ENCODE measurements around the gene SMG6. TPM values are rescaled to one million over a fixed set of nuclear protein-coding genes. Genes with fewer than 3 reads are reported as not detected.

SMG6 gene
- total RNA-seq, 1 experiment from 2014 or later, result 36.1 TPM

DNA sequence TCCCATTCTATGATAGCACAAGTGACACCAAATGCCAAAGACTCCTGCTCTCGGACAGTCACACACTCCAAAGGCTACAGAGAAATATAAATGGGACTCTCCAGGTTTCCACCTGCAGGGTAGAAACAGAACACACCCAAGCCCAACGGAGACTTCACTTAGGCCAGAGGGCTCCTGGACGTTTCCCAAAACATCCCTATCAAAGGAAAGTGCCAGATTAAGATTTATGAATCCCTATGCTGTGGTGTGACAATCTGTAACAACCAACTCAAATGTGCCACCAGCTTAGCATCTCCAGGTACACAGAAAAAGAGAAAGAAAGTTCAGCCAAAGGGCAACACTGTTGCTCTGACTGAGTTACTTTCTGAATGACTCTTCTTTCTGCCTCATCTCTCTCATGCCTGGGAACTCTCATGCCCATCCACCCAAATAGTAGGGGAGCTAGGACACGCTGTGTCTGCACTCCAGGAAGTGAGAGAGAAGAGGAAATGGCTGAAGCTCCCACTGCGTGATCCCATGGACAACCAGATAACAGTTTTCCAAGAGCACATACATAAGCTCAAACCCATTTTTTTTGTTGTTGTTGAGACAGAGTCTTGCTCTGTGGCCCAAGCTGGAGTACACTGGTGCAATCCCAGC lies 49.7 kb downstream of the SMG6 start:
- no peaks in the 10 kb centered on the region for H3K9me3 ChIP-seq (ENCODE audit: low read depth, low read length, poor library complexity, severe bottlenecking)
- intact Hi-C loops (cut with micrococcal nuclease; ENCODE audit: unreplicated experiment), result no loop called here
- no peaks in the 10 kb centered on the region for H3K27me3 ChIP-seq (replicated peaks; ENCODE audit: insufficient read depth, low read depth, low read length, poor library complexity)
- ChIA-PET CTCF (no interaction called here), POLR2A (ENCODE audit: low non-redundant PET) (no interaction called here)
- H3K4me3 ChIP-seq (ENCODE audit: low read depth, low read length, poor library complexity, severe bottlenecking), result no peak overlapping the region
- TF ChIP-seq EZH2 (IDR thresholded peaks at IDR 0.05; ENCODE audit: borderline replicate concordance, low read depth, low read length, poor library complexity, severe bottlenecking) (no peak), CTCF (conservative IDR thresholded peaks at IDR 0.05; ENCODE audit: low read depth, low read length) (no peak)
- peaks cover 11% of the 10 kb centered on the region for H3K36me3 ChIP-seq (ENCODE audit: insufficient read depth, low read length, poor library complexity, severe bottlenecking)
- no TSS peak for BruUV-seq (replicated peaks)
- DNase-seq (ENCODE audit: low spot score), result no peak
- H3K27ac ChIP-seq (ENCODE audit: low read depth, low read length, poor library complexity, severe bottlenecking), result no peak overlapping the region
- H3K4me1 ChIP-seq (ENCODE audit: insufficient read depth, low read length, poor library complexity, severe bottlenecking), result no peaks in the 10 kb centered on the region

GRCh38 chr17:2253362-2253761 lies 50.2 kb downstream of the SMG6 start:
- Histone ChIP-seq H3K27ac (ENCODE audit: low read depth, low read length, poor library complexity, severe bottlenecking) (no peak overlapping the region), H3K36me3 (ENCODE audit: insufficient read depth, low read length, poor library complexity, severe bottlenecking) (peaks cover 11% of the 10 kb centered on the region), H3K4me1 (ENCODE audit: insufficient read depth, low read length, poor library complexity, severe bottlenecking) (no peaks in the 10 kb centered on the region), H3K9me3 (ENCODE audit: low read depth, low read length, poor library complexity, severe bottlenecking) (no peaks in the 10 kb centered on the region), H3K27me3 (replicated peaks; ENCODE audit: insufficient read depth, low read depth, low read length, poor library complexity) (no peaks in the 10 kb centered on the region), H3K4me3 (ENCODE audit: low read depth, low read length, poor library complexity, severe bottlenecking) (no peak overlapping the region)
- intact Hi-C loops (cut with micrococcal nuclease; ENCODE audit: unreplicated experiment), result no loop called here
- TF ChIP-seq EZH2 (IDR thresholded peaks at IDR 0.05; ENCODE audit: borderline replicate concordance, low read depth, low read length, poor library complexity, severe bottlenecking) (no peak), CTCF (conservative IDR thresholded peaks at IDR 0.05; ENCODE audit: low read depth, low read length) (no peak)
- CTCF ChIA-PET, result no interaction called here
- no TSS peak for BruUV-seq (replicated peaks)
- POLR2A ChIA-PET (ENCODE audit: low non-redundant PET), result no interaction called here
- no peak for DNase-seq (ENCODE audit: low spot score)

DNA sequence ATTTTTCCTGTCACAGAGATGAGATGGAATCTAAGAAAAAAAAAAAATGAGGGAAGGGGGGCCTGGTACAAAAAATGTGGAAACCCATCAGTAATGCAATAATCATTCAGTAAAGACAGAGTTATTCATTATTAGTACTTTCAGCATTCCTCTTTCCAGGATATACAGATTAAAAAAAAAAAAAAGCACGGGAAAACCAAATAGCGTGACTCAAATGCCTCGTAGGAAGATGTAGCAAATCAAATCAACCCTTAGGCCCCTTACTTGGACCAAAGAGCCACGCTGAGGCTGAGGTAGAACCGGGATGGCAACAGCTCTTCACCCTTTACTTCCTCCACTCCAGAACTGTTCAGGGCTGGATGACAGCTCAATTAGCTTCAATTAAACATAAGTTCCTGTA lies 52.5 kb downstream of the SMG6 start:
- intact Hi-C loops (cut with micrococcal nuclease; ENCODE audit: unreplicated experiment), result no loop called here
- ChIA-PET CTCF (no interaction called here), POLR2A (ENCODE audit: low non-redundant PET) (no interaction called here)
- no TSS peak for BruUV-seq (replicated peaks)
- Histone ChIP-seq H3K36me3 (ENCODE audit: insufficient read depth, low read length, poor library complexity, severe bottlenecking) (peaks cover 11% of the 10 kb centered on the region), H3K27me3 (replicated peaks; ENCODE audit: insufficient read depth, low read depth, low read length, poor library complexity) (no peaks in the 10 kb centered on the region), H3K27ac (ENCODE audit: low read depth, low read length, poor library complexity, severe bottlenecking) (no peak overlapping the region), H3K4me1 (ENCODE audit: insufficient read depth, low read length, poor library complexity, severe bottlenecking) (no peaks in the 10 kb centered on the region), H3K9me3 (ENCODE audit: low read depth, low read length, poor library complexity, severe bottlenecking) (no peaks in the 10 kb centered on the region), H3K4me3 (ENCODE audit: low read depth, low read length, poor library complexity, severe bottlenecking) (no peak overlapping the region)
- TF ChIP-seq CTCF (conservative IDR thresholded peaks at IDR 0.05; ENCODE audit: low read depth, low read length) (no peak), EZH2 (IDR thresholded peaks at IDR 0.05; ENCODE audit: borderline replicate concordance, low read depth, low read length, poor library complexity, severe bottlenecking) (no peak)
- no peak for DNase-seq (ENCODE audit: low spot score)
